ENCODE data around the gene ARHGAP8. TPM values are rescaled to one million over a fixed set of nuclear protein-coding genes. Genes with fewer than 3 reads are reported as not detected.

Gene ARHGAP8
- total and polyA plus RNA-seq, 2 experiments from 2014 or later = 62.8 to 64.9 TPM

- TF ChIP-seq ZNF462 (CRISPR knock-in tag; IDR thresholded peaks at IDR 0.05) (no peak), REST (IDR thresholded peaks at IDR 0.05; ENCODE audit: unreplicated experiment) (no peak), EZH2phosphoT487 (IDR thresholded peaks at IDR 0.05; ENCODE audit: unreplicated experiment) (no peak), JUNB (IDR thresholded peaks at IDR 0.05; ENCODE audit: unreplicated experiment) (no peak)
- TF ChIP-seq, protein P1, sequence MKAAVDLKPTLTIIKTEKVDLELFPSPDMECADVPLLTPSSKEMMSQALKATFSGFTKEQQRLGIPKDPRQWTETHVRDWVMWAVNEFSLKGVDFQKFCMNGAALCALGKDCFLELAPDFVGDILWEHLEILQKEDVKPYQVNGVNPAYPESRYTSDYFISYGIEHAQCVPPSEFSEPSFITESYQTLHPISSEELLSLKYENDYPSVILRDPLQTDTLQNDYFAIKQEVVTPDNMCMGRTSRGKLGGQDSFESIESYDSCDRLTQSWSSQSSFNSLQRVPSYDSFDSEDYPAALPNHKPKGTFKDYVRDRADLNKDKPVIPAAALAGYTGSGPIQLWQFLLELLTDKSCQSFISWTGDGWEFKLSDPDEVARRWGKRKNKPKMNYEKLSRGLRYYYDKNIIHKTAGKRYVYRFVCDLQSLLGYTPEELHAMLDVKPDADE (IDR thresholded peaks at IDR 0.05) = no peak
Observed at GRCh38 chr22:44754998-44755397, 2.6 kb downstream of the ARHGAP8 start (continued).
